COR-L47 (cell line): Measurements from ENCODE around the gene GCN1.
"Not testable (repeated sequence)": the region's sequence is repeated elsewhere in the genome, so short reads cannot be mapped to it uniquely, and the experiment has no call there.

Experiments used
- DNase-seq: peaks from one replicate; lab custom pipeline; 2025; lab: John Stamatoyannopoulos, UW

Gene GCN1

DNA sequence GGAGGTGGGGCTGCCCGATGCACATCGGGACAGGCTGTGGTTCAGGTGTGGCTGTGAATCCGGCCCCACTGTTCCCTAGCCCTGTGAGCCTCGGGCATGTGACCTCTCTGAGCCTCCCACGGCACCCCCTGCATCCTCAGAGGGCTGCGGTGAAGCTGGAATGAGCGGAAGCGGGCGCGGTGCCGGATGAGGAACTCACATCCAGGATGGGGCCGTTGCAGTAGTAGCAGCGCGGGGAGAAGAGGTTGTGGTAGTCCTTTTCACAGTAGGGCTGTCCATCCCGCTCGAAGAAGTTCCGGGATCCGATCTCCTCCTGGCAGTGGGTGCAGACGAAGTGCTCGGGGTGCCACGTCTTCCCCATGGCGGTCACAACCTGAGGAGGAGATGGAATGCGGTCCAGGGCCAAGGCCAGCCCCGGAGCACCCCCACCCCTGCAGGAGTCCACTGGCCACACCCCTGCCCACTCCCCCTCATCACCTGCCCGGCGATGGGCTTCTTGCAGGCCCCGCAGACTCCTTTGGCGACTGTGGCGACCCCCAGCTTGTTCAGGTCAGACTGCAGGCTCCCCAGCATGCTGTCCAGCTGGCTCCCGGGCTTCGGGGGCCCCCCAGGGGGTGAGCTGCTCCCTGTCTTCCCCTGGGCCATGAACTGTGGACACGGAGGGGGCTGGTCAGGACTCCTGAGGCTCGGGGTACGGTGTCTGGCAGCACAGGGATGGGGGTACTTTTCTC lies 20.3 kb upstream of the GCN1 start:
- DNase-seq, result no peak

DNA sequence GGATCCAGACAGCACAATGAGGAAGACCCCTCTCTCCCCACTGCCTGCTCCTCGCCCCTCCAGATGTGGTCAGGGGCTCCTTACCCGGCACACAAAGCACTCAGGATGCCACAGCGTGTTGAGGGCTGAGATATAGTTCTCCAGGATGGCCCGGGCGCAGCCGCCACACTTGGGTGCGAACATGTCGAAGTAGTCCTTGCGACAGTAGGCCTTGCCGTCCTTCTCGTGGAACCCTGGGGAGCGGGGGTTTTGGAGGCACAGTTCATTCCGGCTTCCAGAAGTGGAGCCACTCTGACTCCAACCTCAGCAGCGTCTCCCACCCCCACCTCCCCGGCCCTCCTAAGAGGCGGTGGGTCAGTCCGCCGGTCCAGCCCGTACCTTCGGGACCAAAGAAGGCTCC lies 19.2 kb upstream of the GCN1 start:
- no peak for DNase-seq

DNA sequence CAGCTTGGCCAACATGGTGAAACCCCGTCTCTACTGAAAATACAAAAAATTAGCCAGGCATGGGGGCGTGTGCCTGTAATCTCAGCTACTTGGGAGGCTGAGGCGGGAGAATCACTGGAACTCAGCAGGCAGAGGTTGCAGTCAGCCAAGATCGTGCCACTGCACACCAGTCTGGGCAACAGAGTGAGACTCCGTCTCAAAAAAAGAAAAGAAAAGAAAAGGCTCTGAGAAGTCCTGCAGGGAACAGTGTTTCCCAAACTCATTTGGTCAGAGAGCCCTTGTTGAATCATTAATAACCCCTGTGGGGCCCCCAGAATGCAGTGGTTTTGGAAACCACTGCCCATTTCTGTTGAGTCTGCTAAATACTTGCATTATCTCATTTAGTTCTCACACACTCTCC lies 18.7 kb upstream of the GCN1 start:
- DNase-seq, result not testable (repeated sequence)

DNA sequence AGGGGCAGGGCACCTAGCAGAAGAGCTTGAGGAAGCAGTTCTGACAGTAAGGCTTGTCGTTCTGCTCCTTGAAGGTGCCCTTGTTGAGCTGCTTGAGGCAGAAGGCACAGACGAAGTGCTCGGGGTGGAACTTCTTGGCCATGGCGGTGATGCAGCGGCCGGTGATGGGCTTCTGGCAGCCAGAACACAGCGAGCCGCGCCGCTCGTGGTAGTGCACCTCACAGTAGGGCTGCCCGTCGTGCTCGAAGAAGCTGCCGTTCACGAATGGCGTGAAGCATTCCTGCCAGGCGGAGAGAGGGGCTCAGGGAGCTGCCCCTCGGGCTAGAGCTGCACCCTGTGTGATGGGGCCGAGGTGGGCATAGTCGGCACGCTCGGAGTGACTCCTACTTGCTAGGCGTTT lies 17.8 kb upstream of the GCN1 start:
- DNase-seq, result no peak

DNA sequence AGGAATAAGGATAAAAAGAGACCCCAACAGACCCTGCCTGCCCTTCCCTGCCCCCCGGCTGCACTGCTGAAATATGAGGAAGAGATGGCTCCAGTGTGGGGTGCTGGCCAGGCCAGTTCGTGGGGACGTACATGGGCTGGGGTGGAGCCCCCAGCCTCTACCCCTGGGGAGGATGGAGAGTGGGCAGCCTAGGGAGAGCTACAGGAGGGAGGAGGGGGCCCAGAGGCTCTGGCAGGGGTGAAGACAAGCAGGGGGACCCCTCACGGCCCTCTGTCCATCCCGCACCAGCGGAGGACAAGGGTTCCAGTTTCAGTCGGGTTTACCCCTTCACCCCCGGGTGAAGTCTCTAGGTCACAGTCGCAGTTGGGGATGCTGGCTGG lies 17.4 kb upstream of the GCN1 start:
- DNase-seq, result no peak

DNA sequence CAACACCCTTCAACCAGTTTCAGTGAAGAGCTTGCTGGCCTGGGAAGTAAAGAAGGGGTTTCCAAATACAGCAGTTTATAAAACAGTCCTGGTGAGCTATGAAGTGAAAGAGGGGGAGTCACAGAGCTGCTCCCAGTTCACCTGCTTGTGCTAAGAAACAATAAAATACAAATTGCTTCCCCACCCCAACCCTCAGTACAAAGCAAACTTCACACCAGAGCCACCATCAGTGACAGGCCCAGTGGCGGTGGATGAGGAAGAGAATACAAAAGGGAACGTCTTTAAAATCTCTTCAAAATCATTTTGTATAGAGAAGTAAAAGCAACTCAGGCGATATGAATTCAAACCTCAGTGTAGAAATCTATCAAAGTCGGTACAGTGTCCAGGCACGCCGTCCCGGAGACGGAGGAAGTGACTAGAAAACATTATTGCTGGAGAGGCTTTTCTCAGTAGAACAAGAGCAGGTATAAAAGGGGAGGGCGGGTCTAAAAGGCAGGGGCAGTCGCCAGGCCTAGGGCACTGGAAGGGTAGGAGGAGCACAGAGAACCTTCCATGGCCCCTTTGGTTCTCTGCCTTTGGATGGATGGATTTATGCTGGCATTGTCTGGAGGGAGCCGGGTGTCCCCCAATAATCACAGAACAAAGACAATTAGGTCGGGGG lies 16.9 kb upstream of the GCN1 start:
- no peak for DNase-seq

DNA sequence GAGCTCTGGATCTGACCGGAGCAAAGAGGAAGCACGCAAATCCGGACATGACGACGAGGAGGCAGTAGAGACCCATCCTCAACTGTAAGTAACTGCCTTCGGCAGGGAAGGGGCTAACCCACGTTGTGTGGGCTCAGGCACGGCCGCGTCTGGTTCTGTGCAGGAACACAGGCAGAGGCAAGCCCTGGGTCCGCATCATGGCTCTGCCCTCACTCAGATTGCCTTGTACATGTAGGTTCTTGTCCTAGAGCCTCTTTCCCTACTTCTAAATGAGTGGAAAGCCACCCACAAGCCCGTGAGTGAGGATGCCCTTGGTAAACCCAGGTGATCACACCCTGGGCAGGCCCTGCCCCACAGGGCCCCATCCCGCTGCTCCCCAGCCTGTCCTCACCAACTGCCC lies 15.3 kb upstream of the GCN1 start:
- DNase-seq, result no peak

DNA sequence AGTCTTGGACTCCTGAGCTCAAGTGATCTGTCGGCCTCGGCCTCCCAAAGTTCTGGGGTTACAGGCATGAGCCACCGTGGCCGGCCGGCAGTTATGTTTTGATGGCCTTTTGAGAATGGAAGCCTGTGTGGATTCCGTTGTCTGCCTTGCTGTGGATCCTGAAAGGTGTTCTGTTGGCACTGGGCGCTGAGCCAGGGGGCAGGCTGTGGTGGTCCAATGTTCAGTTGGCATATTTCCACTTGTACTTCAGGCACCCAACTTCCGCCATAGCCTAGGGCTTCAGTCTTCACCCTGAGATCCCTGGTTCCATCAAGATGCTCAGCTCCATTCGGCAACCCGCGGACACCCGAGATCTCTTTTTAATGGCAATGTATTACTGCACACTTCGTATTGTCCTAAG lies 12.7 kb upstream of the GCN1 start:
- DNase-seq, result no peak

DNA sequence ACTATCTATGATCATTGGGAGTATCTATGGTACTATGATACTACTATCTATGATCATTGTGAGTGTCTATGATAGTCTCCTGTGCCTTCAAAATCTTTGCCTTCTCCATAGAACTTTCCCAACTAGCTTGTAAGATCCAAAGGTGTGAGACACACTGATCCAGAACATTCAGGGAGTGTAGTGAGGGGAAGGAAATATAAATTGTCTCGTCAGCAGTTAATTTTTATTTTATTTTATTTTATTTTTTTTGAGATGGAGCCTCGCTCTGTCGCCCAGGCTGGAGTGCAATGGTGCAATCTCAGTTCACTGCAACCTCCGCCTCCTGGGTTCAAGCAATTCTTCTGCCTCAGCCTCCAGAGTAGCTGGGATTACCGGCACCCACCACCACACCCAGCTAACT lies 12.3 kb upstream of the GCN1 start:
- DNase-seq, result not testable (repeated sequence)

DNA sequence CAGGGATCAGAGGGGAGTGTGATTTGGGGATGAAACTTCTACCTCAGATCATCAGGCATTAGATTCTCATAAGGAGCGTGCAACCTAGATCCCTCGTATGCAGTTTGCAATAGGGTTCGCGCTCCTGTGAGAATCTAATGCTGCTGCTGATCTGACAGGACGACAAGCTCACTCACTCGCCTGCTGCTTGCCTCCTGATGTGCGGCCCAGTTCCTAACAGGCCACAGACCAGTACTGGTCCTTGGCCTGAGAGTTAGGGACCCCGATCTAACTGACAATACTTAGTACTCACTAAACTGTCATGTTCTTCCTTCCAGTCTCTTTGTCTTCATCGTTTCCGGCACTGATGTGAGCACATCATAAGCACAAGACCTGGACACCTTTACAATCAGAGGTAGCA lies 11.7 kb upstream of the GCN1 start:
- no peak for DNase-seq

DNA sequence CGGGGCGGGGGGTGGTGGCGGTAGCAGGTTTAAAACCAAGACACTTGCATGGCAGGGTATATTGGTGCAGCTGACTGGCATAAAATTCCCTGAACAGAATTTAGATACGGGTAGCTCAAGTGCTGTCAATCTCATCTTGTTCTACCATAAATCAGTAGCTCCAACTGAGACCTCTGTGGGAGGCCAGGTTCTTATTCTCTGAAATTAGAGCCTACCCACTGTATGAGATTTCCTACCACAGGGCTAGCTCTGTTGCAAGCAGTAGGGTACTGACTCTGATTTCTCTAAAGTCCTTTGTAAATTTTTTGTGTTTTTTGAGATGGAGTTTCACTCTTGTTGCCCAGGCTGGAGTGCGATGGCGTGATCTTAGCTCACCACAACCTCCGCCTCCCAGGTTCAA lies 9.7 kb upstream of the GCN1 start:
- no peak for DNase-seq

DNA sequence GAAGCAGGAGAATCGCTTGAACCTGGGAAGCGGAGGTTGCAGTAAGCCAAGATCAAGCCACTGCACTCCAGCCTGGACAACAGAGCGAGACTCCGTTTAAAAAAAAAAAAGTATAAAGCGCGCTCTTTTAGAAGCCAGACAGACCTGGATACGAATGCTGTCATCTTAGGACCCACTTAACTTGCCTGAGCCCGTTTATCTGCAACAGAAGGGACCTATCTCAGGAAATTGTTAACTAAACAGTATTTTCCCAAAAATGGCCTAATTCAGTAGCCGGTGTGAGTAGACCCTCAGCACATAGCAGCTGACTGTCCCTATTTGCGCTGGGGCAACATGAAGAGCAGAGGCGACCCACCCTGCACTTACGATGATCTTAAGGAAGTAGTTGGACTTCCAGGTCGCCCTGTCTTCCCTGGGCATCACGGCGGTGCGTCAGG lies 5.9 kb upstream of the GCN1 start:
- no peak for DNase-seq

DNA sequence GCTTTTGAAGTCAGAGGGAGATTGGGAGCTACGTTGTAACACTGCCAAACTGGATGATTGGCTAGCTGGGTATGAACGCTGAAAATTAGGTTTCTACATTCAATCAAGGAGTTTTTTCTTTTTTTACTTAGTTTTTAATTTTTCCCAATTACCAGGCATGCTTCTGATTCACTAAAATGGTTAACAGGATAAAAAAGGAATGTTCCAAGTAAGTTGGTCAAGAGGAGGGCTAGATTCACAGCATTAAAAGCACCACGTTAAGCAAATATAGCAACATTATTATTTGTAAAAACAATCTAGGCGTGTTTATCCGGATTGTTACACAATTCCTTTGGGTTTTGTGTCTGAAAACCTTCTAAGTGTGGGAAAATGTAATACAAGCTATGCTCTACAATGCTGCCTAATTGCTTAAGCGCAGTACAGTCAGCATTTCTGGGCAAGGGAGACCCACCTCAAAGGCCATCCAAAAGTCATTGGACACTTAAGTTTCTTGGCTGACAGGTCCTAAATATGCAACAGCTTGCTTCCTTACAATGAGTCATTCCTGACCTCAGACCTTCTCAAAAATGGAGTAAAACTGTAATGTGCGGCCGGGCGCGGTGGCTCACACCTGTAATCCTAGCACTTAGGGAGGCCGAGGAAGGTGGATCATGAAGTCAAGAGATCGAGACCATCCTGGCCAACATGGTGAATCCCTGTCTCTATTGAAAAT lies 5.2 kb upstream of the GCN1 start:
- no peak for DNase-seq

DNA sequence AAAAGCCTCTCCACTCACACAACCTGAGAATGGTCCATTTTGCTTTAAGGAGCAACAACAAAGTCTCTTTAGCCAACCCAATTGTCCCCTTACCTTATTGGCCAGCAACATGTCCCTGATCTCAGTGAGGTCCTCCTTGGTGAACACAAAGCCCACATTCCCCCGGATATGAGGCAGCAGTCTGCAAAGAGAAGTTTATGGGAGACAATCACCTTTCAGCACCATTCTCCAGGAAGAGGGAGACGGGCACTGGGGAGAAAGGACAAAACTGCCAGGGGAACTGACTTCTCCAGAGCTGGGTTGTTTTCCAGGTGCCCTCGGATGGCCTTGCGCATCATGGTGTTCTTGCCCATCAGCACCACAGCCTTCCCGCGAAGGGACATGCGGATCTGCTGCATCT lies 4.5 kb upstream of the GCN1 start:
- no peak for DNase-seq

DNA sequence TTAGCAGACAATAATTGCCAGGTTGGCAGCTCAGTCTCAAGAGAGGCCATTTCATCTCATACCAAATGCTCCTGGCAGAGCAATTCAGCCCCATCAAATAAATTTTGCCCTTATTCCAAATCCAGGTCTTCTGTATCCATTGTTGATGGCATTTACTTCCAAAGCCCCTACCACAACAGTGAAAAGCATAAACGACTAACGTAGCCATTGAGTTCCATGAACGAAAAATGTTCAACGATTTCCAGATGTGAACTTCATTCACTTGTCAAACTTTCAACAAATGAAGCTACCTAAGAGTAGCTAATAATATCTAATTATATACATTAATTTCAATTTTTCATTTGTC lies 3.0 kb upstream of the GCN1 start:
- no peak for DNase-seq

DNA sequence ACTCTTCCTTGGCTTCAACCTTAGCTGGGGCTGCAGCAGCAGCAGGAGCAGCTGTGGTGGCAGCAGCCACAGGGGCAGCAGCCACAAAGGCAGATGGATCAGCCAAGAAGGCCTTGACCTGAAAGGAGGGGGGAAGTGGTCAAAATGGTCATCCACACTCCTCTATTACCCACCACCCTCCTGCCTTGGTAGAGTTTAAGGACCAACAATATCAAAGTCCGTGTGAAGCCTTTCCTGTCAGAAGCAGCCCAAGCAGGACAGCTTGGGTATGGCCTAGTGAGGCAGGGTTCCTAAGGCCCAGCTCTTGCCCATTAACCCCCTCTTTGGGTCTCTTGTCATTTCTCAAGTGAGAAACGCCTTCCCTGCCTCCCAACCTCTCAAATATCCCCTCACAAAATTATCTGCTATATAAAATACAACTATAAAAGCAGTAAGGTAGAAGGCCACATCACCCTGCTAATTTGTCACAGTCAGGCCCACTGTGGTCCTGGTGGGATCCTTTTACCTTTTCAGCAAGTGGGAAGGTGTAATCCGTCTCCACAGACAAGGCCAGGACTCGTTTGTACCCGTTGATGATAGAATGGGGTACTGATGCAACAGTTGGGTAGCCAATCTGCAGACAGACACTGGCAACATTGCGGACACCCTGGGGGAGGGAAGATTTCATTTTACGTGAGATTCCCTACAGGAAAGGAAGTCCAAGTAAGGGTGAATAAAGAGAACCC lies 2.5 kb upstream of the GCN1 start:
- DNase-seq, result not testable (repeated sequence)

DNA sequence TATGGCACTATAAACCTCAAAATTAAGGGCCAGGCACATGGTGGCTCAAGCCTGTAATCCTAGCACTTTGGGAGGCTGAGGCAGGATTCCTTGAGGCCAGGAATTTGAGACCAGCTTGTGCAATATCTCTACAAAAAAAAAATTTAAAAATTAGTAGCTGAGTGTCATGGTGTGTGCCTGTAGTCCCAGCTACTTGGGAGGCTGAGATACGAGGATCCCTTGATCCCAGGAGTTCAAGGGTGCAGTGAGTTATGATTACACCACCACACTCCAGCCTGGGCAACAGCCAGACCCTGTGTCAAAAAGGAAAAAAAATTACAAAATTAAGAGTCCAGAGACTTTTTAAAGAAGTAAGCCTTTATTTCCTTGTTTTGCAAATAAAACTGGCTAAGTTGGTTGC lies 1.8 kb upstream of the GCN1 start:
- no peak for DNase-seq

DNA sequence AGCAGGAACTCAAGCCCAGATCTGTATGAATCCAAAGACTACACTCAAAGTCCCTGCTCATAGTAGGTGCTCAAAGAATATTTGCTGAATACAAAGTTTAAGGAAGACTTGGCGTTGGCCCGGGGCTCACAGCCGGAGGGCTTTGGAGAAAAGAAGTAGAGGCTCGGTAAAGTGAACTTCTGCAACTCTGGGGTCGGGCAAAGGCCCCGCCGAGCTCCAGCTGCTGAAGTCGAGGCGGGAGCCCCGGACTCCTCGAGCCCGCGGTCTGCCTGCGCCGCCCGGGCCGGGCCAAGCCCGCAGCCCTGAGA lies 335 bp downstream of the GCN1 start:
- DNase-seq, result no peak

DNA sequence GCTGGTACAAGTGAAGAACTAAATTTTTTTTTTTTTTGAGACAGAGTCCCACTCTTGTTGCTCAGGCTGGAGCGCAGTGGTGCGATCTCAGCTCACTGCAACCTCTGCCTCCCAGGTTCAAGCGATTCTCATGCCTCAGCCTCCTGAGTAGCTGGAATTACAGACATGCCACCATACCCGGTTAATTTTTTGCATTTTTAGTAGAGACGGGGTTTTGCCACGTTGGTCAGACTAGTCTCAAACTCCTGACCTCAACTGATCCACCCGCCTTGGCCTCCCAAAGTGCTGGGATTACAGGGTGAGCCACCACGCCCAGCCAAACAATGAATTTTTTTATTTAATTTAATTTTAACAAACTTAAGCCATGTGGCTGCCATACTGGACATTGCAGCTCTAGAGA lies 1.2 kb downstream of the GCN1 start:
- DNase-seq, result not testable (repeated sequence)

DNA sequence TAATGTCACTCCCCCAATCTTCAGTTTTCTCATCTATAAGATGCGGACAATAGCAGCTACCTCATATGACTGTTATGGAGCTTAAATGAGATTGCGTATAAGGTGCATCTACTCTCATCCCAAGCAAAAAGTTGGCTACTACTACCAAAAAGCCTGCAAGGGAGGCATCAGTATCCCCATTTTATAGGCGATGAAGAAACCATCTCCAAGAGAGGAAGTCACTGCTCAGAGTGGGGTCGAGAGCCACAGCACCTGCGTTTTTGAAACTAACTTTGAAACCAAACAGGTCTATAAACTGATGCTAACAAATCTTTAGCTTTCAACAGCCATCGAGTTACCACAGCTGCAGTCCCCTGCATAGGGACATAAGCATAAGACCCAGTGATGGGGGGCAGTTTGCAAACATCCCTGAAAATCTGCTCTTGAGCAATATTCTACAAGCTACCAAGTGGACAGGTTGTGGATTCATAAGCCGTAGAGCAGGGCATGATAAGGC lies 3.5 kb downstream of the GCN1 start:
- DNase-seq, result no peak

DNA sequence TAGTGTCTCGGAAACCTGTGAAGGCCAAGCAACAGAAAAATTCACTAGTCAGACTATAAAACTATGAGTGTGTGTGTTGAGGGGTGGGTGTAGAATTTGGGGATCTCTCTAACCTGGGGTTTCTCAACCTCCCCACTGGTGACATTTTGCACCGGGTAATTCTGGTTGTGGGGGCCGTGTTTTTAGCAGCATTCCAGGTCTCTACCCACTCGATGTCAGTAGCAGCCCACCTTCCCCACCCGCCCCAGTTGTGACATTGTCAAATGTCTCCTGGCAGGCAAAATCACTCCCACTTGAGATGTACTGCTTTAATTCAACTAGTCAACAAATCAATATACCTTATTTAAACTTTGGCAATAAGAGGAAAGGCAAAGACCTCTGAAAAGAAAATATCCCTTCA lies 4.1 kb downstream of the GCN1 start:
- DNase-seq, result no peak

DNA sequence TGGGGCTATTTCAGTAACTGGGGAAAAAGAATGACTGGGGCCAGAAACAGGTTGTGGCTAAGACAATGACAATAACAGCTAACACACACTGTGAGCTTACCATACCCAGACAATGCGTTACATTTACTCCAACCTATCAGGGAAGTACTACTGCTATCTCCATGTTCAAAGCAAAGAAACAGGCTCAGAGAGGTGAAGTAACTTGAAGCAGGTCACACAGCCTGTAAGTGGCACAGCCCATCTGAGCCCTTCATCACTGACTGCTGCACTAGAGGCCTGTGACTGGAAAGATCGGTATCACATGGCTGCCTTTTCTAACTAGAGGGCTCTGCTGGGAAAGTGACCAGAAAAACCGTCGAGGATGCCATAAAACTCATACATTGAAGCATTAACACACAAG lies 7.9 kb downstream of the GCN1 start:
- DNase-seq, result no peak

DNA sequence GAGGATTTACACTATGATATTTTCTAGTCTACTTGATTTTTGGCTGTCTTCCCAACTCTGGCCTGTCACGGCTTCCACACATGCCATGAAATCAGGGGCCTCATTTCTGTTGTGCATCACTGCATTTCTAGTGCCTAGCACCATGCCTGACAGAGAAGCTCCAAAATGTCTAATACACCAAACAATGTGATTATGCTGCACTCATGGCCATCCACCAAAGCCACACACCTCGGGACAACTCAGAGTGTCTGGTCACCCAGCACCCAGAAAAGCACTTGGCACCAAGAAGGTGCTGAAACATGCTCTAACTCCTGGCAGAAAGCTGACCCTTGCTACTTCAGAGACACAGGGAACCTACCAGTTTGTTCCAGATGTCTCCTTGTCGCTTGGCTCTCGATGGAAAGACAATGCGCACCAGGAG lies 11.3 kb downstream of the GCN1 start:
- DNase-seq, result no peak
